Fibroblast of lung (primary cell): ENCODE results near the gene TOP1.

Experiments
- CTCF ChIP-seq, 2 donors: IDR thresholded peaks in 1 of 2; conservative IDR thresholded peaks in 1 of 2; 1 replicate in 1 of 2; 2 replicates in 1 of 2; pipeline ENCODE4 v1.5.1; 2011 to 2012; ENCODE audit warnings: low read length in 2 of 2, control low read depth in 1 of 2, inconsistent platforms in 1 of 2, low read depth in 1 of 2, mild to moderate bottlenecking in 1 of 2
- EZH2 ChIP-seq: IDR thresholded peaks from 2 replicates; pipeline ENCODE4 v1.5.1; 2012; ENCODE audit warnings: low read length, control low read depth, mild to moderate bottlenecking; ENCODE audit errors: missing control alignments

- TF ChIP-seq CTCF (conservative IDR thresholded peaks at IDR 0.05 in 1 of 2, IDR thresholded peaks at IDR 0.05 in 1 of 2; ENCODE audit: low read depth in 1 of 2, low read length in 2 of 2) (no peak), EZH2 (no peak)
These were observed 63.3 kb downstream of the TOP1 start for GRCh38 chr20:41091927-41092326.
